Keratinocyte (primary cell): ENCODE data around the gene CACNA1H. TPM values are rescaled to one million over a fixed set of nuclear protein-coding genes. Genes with fewer than 3 reads are reported as not detected.

Source experiments
- DNase-seq: peaks from one replicate; pipeline ENCODE4 v3.0.0-alpha.2; 2011; ENCODE audit warnings: low read depth, missing footprints, low spot score
- FAIRE-seq: peaks from 2 replicates; lab custom pipeline; 2011; peaks lifted over from hg19 to GRCh38; lab: Jason Lieb, UNC
- H2AFZ ChIP-seq: 2 replicates; pipeline ENCODE4 v1.6.0; 2012; ENCODE audit warnings: low read length, control low read depth, inconsistent platforms; ENCODE audit not compliant: control insufficient read depth
- H3K27ac ChIP-seq: 2 replicates; pipeline ENCODE4 v1.5.1; 2011; ENCODE audit warnings: low read length; ENCODE audit not compliant: control insufficient read depth, insufficient read depth
- H3K27me3 ChIP-seq: 3 replicates; pipeline ENCODE4 v1.6.0; 2011; ENCODE audit warnings: low read length; ENCODE audit not compliant: control insufficient read depth, insufficient read depth; ENCODE audit errors: extremely low read depth
- H3K36me3 ChIP-seq, 2 experiments: 2 replicates in 1 of 2; 3 replicates in 1 of 2; pipeline ENCODE4 v1.5.1; 2011; ENCODE audit warnings: low read length in 2 of 2, mild to moderate bottlenecking in 1 of 2; ENCODE audit not compliant: control insufficient read depth in 2 of 2, insufficient read depth in 2 of 2; ENCODE audit errors: extremely low read depth in 1 of 2
- H3K4me1 ChIP-seq: 3 replicates; pipeline ENCODE4 v1.5.1; 2011; ENCODE audit warnings: low read length; ENCODE audit not compliant: control insufficient read depth, insufficient read depth; ENCODE audit errors: extremely low read depth
- H3K4me2 ChIP-seq: 3 replicates; pipeline ENCODE4 v1.6.0; 2011; ENCODE audit warnings: low read depth, low read length; ENCODE audit not compliant: control insufficient read depth, insufficient read depth; ENCODE audit errors: extremely low read depth
- H3K4me3 ChIP-seq, 3 experiments: fragments of 200-600 bp in 1 of 3; sonication (generic) in 1 of 3; 2 replicates in 2 of 3; 3 replicates in 1 of 3; pipeline ENCODE4 v1.5.1; 2011 to 2016; ENCODE audit warnings: low read length in 3 of 3, mild to moderate bottlenecking in 3 of 3, control low read depth in 2 of 3, inconsistent platforms in 1 of 3, low read depth in 1 of 3, mixed read lengths in 1 of 3, mixed run types in 1 of 3, moderate library complexity in 1 of 3; ENCODE audit not compliant: control insufficient read depth in 2 of 3, insufficient read depth in 2 of 3; ENCODE audit errors: extremely low read depth in 1 of 3
- H3K79me2 ChIP-seq: 2 replicates; pipeline ENCODE4 v1.6.0; 2012; ENCODE audit warnings: low read length; ENCODE audit not compliant: control insufficient read depth, insufficient read depth
- H3K9ac ChIP-seq: 3 replicates; pipeline ENCODE4 v1.6.0; 2011; ENCODE audit warnings: low read length; ENCODE audit not compliant: control insufficient read depth, insufficient read depth; ENCODE audit errors: extremely low read depth
- H3K9me1 ChIP-seq: 3 replicates; pipeline ENCODE4 v1.6.0; 2011; ENCODE audit warnings: low read length; ENCODE audit not compliant: control insufficient read depth, insufficient read depth; ENCODE audit errors: extremely low read depth
- H3K9me3 ChIP-seq: 2 replicates; pipeline ENCODE4 v1.5.1; 2012; ENCODE audit warnings: low read depth, low read length; ENCODE audit not compliant: control insufficient read depth
- H4K20me1 ChIP-seq: 3 replicates; pipeline ENCODE4 v1.6.0; 2011; ENCODE audit warnings: low read length; ENCODE audit not compliant: control insufficient read depth, insufficient read depth; ENCODE audit errors: extremely low read depth
- EZH2 ChIP-seq: IDR thresholded peaks from one replicate; pipeline ENCODE4 v1.6.1; 2012; ENCODE audit warnings: inconsistent platforms, mild to moderate bottlenecking, low read length, moderate library complexity
- dilution Hi-C: fragments of 300-500 bp; cut with MboI; formaldehyde crosslinking; loops from one replicate; pipeline ENCODE4 v1.7.0; 2020; ENCODE audit warnings: low sequenced_read_pairs; ENCODE audit not compliant: extremely low pct_ligation_motif_present
- polyA plus RNA-seq, 5 experiments: library from polyadenylated mRNA; depleted of rRNA in 3 of 5; stranded (reverse) in 3 of 5; stranded (forward) in 1 of 5; unstranded in 1 of 5; fragments of >200 nt; gene quantifications; 1 replicate in 1 of 5; 2 replicates in 3 of 5; 3 replicates in 1 of 5; pipeline versions ENCODE4 v1.2.1 to v1.2.3, GENCODE V29; 2011 to 2012; ENCODE audit warnings: missing spikeins in 2 of 5, low read depth in 1 of 5, low replicate concordance in 1 of 5
- TF ChIP-seq, protein P1 (sequence below), 3 experiments: IDR thresholded peaks in 1 of 3; conservative IDR thresholded peaks in 1 of 3; optimal IDR thresholded peaks in 1 of 3; 2 replicates in 2 of 3; 3 replicates in 1 of 3; pipeline versions ENCODE3 to v1.5.1; 2011; ENCODE audit warnings: low read length in 3 of 3, mild to moderate bottlenecking in 3 of 3, moderate library complexity in 2 of 3, control low read depth in 1 of 3, inconsistent platforms in 1 of 3; ENCODE audit not compliant: insufficient read depth in 2 of 3; ENCODE audit errors: extremely low read depth in 1 of 3

The CACNA1H gene
- polyA plus RNA-seq, 1 donor (not counting 4 experiments of a cell fraction or from before 2014, with no cell fraction given) = not detected

DNA sequence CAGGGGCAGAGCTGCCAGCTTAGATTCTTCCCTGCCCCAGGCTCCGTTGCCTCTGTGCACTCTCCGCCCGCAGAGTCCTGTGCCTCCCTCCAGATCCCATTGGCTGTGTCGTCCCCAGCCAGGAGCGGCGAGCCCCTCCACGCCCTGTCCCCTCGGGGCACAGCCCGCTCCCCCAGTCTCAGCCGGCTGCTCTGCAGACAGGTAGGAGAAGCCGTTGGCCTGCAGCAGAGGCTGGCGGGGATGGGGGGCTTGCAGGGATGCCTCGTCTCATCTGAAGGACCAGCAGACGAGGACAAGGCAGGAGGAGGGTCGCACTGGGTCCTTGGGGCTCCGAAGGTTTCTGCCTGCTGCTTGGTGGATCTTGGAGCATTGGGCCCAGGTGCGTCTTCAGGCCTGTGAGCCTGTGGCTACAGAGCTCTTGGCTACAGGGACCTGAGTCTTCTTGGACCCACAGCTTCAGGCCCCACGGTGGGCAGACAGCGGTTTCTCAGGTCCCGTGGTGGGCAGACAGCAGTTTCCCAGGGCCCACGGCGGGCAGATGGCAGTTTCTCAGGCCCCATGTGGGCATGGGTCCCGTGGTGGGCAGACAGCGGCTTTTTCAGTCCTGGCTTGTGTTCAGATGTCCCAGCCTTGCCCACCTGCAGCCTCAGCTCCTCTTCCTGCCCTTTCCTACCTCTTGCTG lies 66.2 kb downstream of the CACNA1H start:
- no peak overlapping the region for H3K4me3 ChIP-seq
- no peak overlapping the region for H3K9ac ChIP-seq
- TF ChIP-seq, protein P1, sequence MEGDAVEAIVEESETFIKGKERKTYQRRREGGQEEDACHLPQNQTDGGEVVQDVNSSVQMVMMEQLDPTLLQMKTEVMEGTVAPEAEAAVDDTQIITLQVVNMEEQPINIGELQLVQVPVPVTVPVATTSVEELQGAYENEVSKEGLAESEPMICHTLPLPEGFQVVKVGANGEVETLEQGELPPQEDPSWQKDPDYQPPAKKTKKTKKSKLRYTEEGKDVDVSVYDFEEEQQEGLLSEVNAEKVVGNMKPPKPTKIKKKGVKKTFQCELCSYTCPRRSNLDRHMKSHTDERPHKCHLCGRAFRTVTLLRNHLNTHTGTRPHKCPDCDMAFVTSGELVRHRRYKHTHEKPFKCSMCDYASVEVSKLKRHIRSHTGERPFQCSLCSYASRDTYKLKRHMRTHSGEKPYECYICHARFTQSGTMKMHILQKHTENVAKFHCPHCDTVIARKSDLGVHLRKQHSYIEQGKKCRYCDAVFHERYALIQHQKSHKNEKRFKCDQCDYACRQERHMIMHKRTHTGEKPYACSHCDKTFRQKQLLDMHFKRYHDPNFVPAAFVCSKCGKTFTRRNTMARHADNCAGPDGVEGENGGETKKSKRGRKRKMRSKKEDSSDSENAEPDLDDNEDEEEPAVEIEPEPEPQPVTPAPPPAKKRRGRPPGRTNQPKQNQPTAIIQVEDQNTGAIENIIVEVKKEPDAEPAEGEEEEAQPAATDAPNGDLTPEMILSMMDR (optimal IDR thresholded peaks at IDR 0.05 in 1 of 3, IDR thresholded peaks at IDR 0.05 in 1 of 3, conservative IDR thresholded peaks at IDR 0.05 in 1 of 3; ENCODE audit: extremely low read depth in 1 of 3, insufficient read depth in 2 of 3, low read length in 3 of 3) = no peak
- TF ChIP-seq EZH2 = no peak
- dilution Hi-C loops = no loop called here
- H3K9me1 ChIP-seq = no peaks in the 10 kb centered on the region
- no peaks in the 10 kb centered on the region for H4K20me1 ChIP-seq
- H3K4me1 ChIP-seq = no peaks in the 10 kb centered on the region
- H2AFZ ChIP-seq = no peak overlapping the region
- no peaks in the 10 kb centered on the region for H3K9me3 ChIP-seq
- DNase-seq (no peak), FAIRE-seq (no peak)
- no peaks in the 10 kb centered on the region for H3K79me2 ChIP-seq
- H3K27me3 ChIP-seq = peaks cover 5% of the 10 kb centered on the region
- H3K27ac ChIP-seq = no peak overlapping the region
- H3K36me3 ChIP-seq = no peaks in the 10 kb centered on the region
- no peak overlapping the region for H3K4me2 ChIP-seq

DNA sequence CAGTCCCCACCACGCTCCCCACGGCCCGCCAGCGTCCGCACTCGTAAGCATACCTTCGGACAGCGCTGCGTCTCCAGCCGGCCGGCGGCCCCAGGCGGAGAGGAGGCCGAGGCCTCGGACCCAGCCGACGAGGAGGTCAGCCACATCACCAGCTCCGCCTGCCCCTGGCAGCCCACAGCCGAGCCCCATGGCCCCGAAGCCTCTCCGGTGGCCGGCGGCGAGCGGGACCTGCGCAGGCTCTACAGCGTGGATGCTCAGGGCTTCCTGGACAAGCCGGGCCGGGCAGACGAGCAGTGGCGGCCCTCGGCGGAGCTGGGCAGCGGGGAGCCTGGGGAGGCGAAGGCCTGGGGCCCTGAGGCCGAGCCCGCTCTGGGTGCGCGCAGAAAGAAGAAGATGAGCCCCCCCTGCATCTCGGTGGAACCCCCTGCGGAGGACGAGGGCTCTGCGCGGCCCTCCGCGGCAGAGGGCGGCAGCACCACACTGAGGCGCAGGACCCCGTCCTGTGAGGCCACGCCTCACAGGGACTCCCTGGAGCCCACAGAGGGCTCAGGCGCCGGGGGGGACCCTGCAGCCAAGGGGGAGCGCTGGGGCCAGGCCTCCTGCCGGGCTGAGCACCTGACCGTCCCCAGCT lies 67.3 kb downstream of the CACNA1H start:
- H3K36me3 ChIP-seq = no peaks in the 10 kb centered on the region
- no peak overlapping the region for H2AFZ ChIP-seq
- no peaks in the 10 kb centered on the region for H3K9me3 ChIP-seq
- no peak overlapping the region for H3K4me2 ChIP-seq
- no peaks in the 10 kb centered on the region for H3K4me1 ChIP-seq
- no peak overlapping the region for H3K4me3 ChIP-seq
- no peaks in the 10 kb centered on the region for H3K9me1 ChIP-seq
- TF ChIP-seq, protein P1 (optimal IDR thresholded peaks at IDR 0.05 in 1 of 3, IDR thresholded peaks at IDR 0.05 in 1 of 3, conservative IDR thresholded peaks at IDR 0.05 in 1 of 3; ENCODE audit: extremely low read depth in 1 of 3, insufficient read depth in 2 of 3, low read length in 3 of 3) = no peak
- no peak for TF ChIP-seq EZH2
- FAIRE-seq (no peak), DNase-seq (no peak)
- no peaks in the 10 kb centered on the region for H4K20me1 ChIP-seq
- dilution Hi-C loops = no loop called here
- H3K9ac ChIP-seq = no peak overlapping the region
- H3K79me2 ChIP-seq = no peaks in the 10 kb centered on the region
- peaks cover 5% of the 10 kb centered on the region for H3K27me3 ChIP-seq
- H3K27ac ChIP-seq = no peak overlapping the region
